HG03521 (cell line): ENCODE results near the gene ARHGEF17.

Experiments
- ATAC-seq: cut with Tn5 transposase; IDR thresholded peaks from one replicate; pipeline ENCODE4 v1.9.1; 2021; ENCODE audit warnings: mild to moderate bottlenecking, moderate library complexity; ENCODE audit not compliant: unreplicated experiment

ARHGEF17 gene

GRCh38 chr11:73312036-73312435, 4.0 kb downstream of the ARHGEF17 start:
- ATAC-seq = no peak

- no peak for ATAC-seq
Observed at GRCh38 chr11:73312851-73313327, 4.8 kb downstream of the ARHGEF17 start.

- no peak for ATAC-seq
Observed at GRCh38 chr11:73313652-73314051, 5.6 kb downstream of the ARHGEF17 start.

- ATAC-seq = no peak
Observed at GRCh38 chr11:73314117-73314961, 6.3 kb downstream of the ARHGEF17 start.

GRCh38 chr11:73315293-73316020, 7.4 kb downstream of the ARHGEF17 start:
- no peak for ATAC-seq

- no peak for ATAC-seq
Observed at GRCh38 chr11:73316422-73316821, 8.3 kb downstream of the ARHGEF17 start.

- ATAC-seq = no peak
Observed at GRCh38 chr11:73317373-73317772, 9.3 kb downstream of the ARHGEF17 start.

- no peak for ATAC-seq
Observed at GRCh38 chr11:73317803-73318202, 9.7 kb downstream of the ARHGEF17 start.

GRCh38 chr11:73318501-73319011, 10.5 kb downstream of the ARHGEF17 start:
- no peak for ATAC-seq

GRCh38 chr11:73320763-73321603, 12.9 kb downstream of the ARHGEF17 start:
- no peak for ATAC-seq

GRCh38 chr11:73321604-73322381, 13.7 kb downstream of the ARHGEF17 start:
- ATAC-seq = no peak

- ATAC-seq = no peak
Observed at GRCh38 chr11:73322382-73323306, 14.6 kb downstream of the ARHGEF17 start.

- no peak for ATAC-seq
Observed at GRCh38 chr11:73323464-73323863, 15.4 kb downstream of the ARHGEF17 start.

GRCh38 chr11:73324116-73324515, 16.0 kb downstream of the ARHGEF17 start:
- ATAC-seq = no peak

GRCh38 chr11:73324665-73325035, 16.6 kb downstream of the ARHGEF17 start:
- ATAC-seq = no peak

GRCh38 chr11:73325036-73325981, 17.2 kb downstream of the ARHGEF17 start:
- ATAC-seq = peak; percentile 36

- no peak for ATAC-seq
Observed at GRCh38 chr11:73326929-73327811, 19.1 kb downstream of the ARHGEF17 start.
